Natural killer cell (primary cell): ENCODE data around the gene OR6B1. TPM values are rescaled to one million over a fixed set of nuclear protein-coding genes. Genes with fewer than 3 reads are reported as not detected.

Source experiments
- ATAC-seq, 3 donors: fragments of 150-1000 bp in 2 of 3; fragments of 200-7000 bp in 1 of 3; cut with Tn5 transposase; 1 replicate in 1 of 3; 2 replicates in 2 of 3; pipeline ENCODE4 v1.10.0; 2021; ENCODE audit warnings: mild to moderate bottlenecking in 2 of 3, moderate library complexity in 2 of 3
- DNase-seq, 2 donors: peaks; one replicate each; pipeline versions ENCODE4 v3.0.0 to v3.0.0-alpha.2; 2013 to 2021; ENCODE audit warnings: mixed read lengths in 1 of 2
- H3K27ac ChIP-seq: one replicate; pipeline ENCODE4 v1.5.1; 2013; ENCODE audit warnings: mild to moderate bottlenecking, low read length
- H3K27me3 ChIP-seq: one replicate; pipeline ENCODE4 v1.6.1; 2013; ENCODE audit warnings: low read length; ENCODE audit not compliant: control insufficient read depth, insufficient read depth
- H3K36me3 ChIP-seq: one replicate; pipeline ENCODE4 v1.6.1; 2013; ENCODE audit warnings: low read length; ENCODE audit not compliant: control insufficient read depth, insufficient read depth
- H3K4me1 ChIP-seq: one replicate; pipeline ENCODE4 v1.6.1; 2013; ENCODE audit warnings: low read length; ENCODE audit not compliant: control insufficient read depth, insufficient read depth
- H3K4me3 ChIP-seq: one replicate; pipeline ENCODE4 v1.5.1; 2013; ENCODE audit warnings: low read length
- H3K9me3 ChIP-seq: one replicate; pipeline ENCODE4 v1.6.1; 2013; ENCODE audit warnings: low read length; ENCODE audit not compliant: control insufficient read depth, insufficient read depth
- H3K27ac Mint-ChIP-seq, 2 donors: one replicate each; pipeline ENCODE4 v1.8.0; 2022; ENCODE audit warnings: mild to moderate bottlenecking in 2 of 2, mixed read lengths in 2 of 2, moderate library complexity in 1 of 2
- H3K27me3 Mint-ChIP-seq, 2 donors: one replicate each; pipeline ENCODE4 v1.8.0; 2022; ENCODE audit warnings: low read depth in 2 of 2, mixed read lengths in 2 of 2
- H3K36me3 Mint-ChIP-seq: one replicate; pipeline ENCODE4 v1.8.0; 2022; ENCODE audit warnings: mixed read lengths
- H3K4me1 Mint-ChIP-seq, 2 donors: one replicate each; pipeline ENCODE4 v1.8.0; 2022; ENCODE audit warnings: mixed read lengths in 2 of 2
- H3K4me3 Mint-ChIP-seq: one replicate; pipeline ENCODE4 v1.8.0; 2022; ENCODE audit warnings: mild to moderate bottlenecking, moderate library complexity, mixed read lengths
- H3K9me3 Mint-ChIP-seq, 2 donors: one replicate each; pipeline ENCODE4 v1.8.0; 2022; ENCODE audit warnings: mixed read lengths in 2 of 2
- CTCF ChIP-seq: fragments of 200-600 bp; IDR thresholded peaks from one replicate; pipeline ENCODE4 v1.8.0; 2022; ENCODE audit warnings: antibody characterized with exemption
- WGBS: methylation state at CpG from one replicate; pipeline ENCODE4 v1.1.7; 2013; ENCODE audit warnings: missing lambda C conversion rate; ENCODE audit not compliant: insufficient coverage; 5-methylcytosine and 5-hydroxymethylcytosine counted together
- intact Hi-C: fragments of 100-400 bp; cut with micrococcal nuclease; formaldehyde crosslinking; loops from one replicate; pipeline ENCODE4 v1.14.2; 2022
- total RNA-seq, 4 donors: library from RNA; stranded (reverse); fragments of 120-200 nt in 1 of 4; gene quantifications; one replicate each; pipeline versions ENCODE4 v1.2.3 to v1.2.4, GENCODE V29; 2013 to 2022

OR6B1 gene
- total RNA-seq, 3 donors from 2014 or later (not counting 1 experiment from before 2014, with no cell fraction given): not detected

DNA sequence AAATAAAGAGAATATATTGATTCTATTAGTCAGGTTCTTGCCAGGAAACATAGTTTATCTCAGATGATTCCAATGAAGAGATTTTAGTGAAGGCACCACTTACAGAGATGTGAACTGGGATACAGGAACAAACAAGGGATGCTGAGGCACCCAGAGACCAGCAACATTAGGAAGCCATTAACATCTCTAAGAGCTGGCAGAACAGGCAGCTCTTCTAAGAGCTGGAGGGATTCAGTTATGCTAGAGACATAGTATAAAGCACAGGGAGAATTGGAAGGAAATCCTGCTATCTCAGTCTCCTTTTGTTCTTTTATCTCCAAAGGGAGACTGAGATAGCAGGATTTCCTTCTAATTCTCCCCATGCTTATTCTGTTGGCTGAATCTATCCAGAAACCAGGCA lies 22.0 kb downstream of the OR6B1 start:
- no peak overlapping the region for H3K4me3 Mint-ChIP-seq
- ATAC-seq: no peak
- TF ChIP-seq CTCF: no peak
- no peaks in the 10 kb centered on the region for H3K4me1 Mint-ChIP-seq
- H3K4me1 ChIP-seq: no peaks in the 10 kb centered on the region
- H3K36me3 ChIP-seq: no peaks in the 10 kb centered on the region
- no peak for DNase-seq
- H3K27me3 ChIP-seq: no peaks in the 10 kb centered on the region
- H3K9me3 ChIP-seq: no peaks in the 10 kb centered on the region
- no peaks in the 10 kb centered on the region for H3K36me3 Mint-ChIP-seq
- no peaks in the 10 kb centered on the region for H3K9me3 Mint-ChIP-seq
- H3K27ac Mint-ChIP-seq: no peak overlapping the region
- intact Hi-C loops: no loop called here
- no peak overlapping the region for H3K4me3 ChIP-seq
- no peak overlapping the region for H3K27ac ChIP-seq
- peaks cover 8 to 9% of the 10 kb centered on the region in 2 donors for H3K27me3 Mint-ChIP-seq

DNA sequence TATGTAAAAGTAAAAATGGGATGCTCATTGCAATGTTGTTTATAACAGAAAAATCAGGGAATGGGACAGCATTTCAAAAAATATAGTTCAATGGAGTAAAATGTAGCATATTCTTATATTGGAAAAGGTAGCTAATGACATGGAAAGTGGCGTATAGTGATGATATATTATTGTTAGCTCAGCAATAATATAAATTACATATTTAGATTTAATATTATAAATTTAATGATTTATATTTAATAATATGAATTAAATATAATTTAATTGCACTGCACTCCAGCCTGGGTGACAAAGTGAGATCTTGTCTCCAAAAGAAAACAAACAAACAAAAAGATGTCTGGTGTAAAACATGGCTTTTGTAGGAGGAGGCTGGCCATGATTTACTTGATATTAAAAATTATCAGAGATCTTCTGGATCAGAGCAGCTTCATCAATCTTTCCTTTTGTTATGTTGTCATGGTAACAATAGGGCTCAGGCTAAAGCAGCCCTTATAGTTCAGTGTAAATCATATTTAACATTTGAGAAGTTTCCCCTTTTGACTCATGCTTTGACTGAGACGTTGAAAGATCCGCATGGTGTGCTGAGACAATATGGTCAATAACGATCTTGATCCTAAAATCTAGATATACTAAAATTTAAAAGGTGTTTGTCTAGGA lies 23.2 kb downstream of the OR6B1 start:
- H3K27ac Mint-ChIP-seq: no peak overlapping the region
- H3K9me3 ChIP-seq: no peaks in the 10 kb centered on the region
- no peaks in the 10 kb centered on the region for H3K4me1 ChIP-seq
- H3K27me3 Mint-ChIP-seq: peaks cover 5 to 9% of the 10 kb centered on the region in 2 donors
- no peak overlapping the region for H3K27ac ChIP-seq
- WGBS: 75% methylated on average over 2 of the region's 4 CpGs
- ATAC-seq (no peak), DNase-seq (no peak)
- no peaks in the 10 kb centered on the region for H3K9me3 Mint-ChIP-seq
- H3K4me3 Mint-ChIP-seq: no peak overlapping the region
- H3K36me3 ChIP-seq: no peaks in the 10 kb centered on the region
- no peaks in the 10 kb centered on the region for H3K4me1 Mint-ChIP-seq
- intact Hi-C loops: no loop called here
- no peaks in the 10 kb centered on the region for H3K36me3 Mint-ChIP-seq
- H3K27me3 ChIP-seq: no peaks in the 10 kb centered on the region
- no peak overlapping the region for H3K4me3 ChIP-seq
- TF ChIP-seq CTCF: no peak

- no peaks in the 10 kb centered on the region for H3K27me3 ChIP-seq
- H3K9me3 ChIP-seq: no peaks in the 10 kb centered on the region
- peaks cover 3 to 9% of the 10 kb centered on the region in 2 donors for H3K27me3 Mint-ChIP-seq
- DNase-seq (no peak), ATAC-seq (no peak)
- no peak for TF ChIP-seq CTCF
- intact Hi-C loops: no loop called here
- 70% methylated on average over 3 of the region's 3 CpGs for WGBS
- no peaks in the 10 kb centered on the region for H3K36me3 ChIP-seq
- no peaks in the 10 kb centered on the region for H3K4me1 Mint-ChIP-seq
- H3K36me3 Mint-ChIP-seq: no peaks in the 10 kb centered on the region
- no peaks in the 10 kb centered on the region for H3K4me1 ChIP-seq
- H3K27ac Mint-ChIP-seq: no peak overlapping the region
- H3K4me3 Mint-ChIP-seq: no peak overlapping the region
- no peak overlapping the region for H3K4me3 ChIP-seq
- no peaks in the 10 kb centered on the region for H3K9me3 Mint-ChIP-seq
- H3K27ac ChIP-seq: no peak overlapping the region
These were observed 24.1 kb downstream of the OR6B1 start for GRCh38 chr7:144024213-144024612.

DNA sequence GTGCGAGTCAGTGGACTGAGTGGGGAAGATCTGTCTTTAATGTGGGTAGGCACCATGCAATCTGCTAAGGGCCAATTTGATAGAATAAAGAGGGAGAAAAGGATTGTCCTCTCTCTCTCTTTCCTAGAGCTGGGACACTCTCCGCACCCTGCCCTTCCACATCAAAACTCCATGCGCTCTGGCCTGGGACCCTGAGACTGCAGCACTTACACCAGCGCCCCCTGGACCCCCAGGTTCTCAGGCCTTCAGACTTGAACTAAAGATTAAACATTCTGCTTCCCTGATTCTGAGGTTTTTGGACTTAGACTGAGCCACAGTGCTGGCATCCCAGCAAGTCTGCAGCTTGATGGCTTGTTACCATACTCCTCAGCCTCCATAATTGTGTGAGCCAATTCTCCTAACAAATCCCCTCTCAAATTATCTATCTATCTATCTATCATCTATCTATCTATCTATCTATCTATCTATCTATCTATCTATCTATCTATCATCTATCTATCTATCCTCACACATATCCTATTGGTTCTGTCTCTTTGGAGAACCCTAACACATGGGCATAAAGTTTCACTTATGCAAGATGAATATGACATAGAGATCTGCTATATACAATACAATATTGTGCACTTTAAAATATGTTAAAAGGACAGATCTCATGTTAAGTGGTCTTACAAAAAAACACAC lies 26.2 kb downstream of the OR6B1 start:
- no peak for TF ChIP-seq CTCF
- intact Hi-C loops: no loop called here
- 63% methylated on average over 4 of the region's 4 CpGs for WGBS
- H3K27ac Mint-ChIP-seq: no peak overlapping the region
- DNase-seq: no peak
- H3K36me3 Mint-ChIP-seq: no peaks in the 10 kb centered on the region
- Histone ChIP-seq H3K4me1 (no peaks in the 10 kb centered on the region), H3K27me3 (no peaks in the 10 kb centered on the region), H3K27ac (no peak overlapping the region), H3K4me3 (no peak overlapping the region), H3K36me3 (no peaks in the 10 kb centered on the region), H3K9me3 (no peaks in the 10 kb centered on the region)
- no peak overlapping the region for H3K4me3 Mint-ChIP-seq
- no peak for ATAC-seq
- H3K4me1 Mint-ChIP-seq: no peaks in the 10 kb centered on the region
- H3K27me3 Mint-ChIP-seq: peaks cover 2% of the 10 kb centered on the region in 2 donors
- no peaks in the 10 kb centered on the region for H3K9me3 Mint-ChIP-seq
